ENCODE measurements around the gene AHNAK. TPM values are rescaled to one million over a fixed set of nuclear protein-coding genes. Genes with fewer than 3 reads are reported as not detected.

The AHNAK gene
- total and polyA plus RNA-seq, 3 donors from 2014 or later, result 95.8 to 148 (median 137) TPM

- Histone ChIP-seq H3K27me3 (no peaks in the 10 kb centered on the region), H3K27ac (peak overlapping the region in 1 of 2 donors; percentile 32), H3K36me3 (ENCODE audit: low read depth, missing control alignments) (no peaks in the 10 kb centered on the region), H3K4me1 (peaks cover 20% of the 10 kb centered on the region), H3K9me3 (no peaks in the 10 kb centered on the region), H3K4me3 (no peak overlapping the region)
- intact Hi-C loops (cut with DNase I; ENCODE audit: low total_unique reads), result no loop called here
- DNase-seq, result peak; percentile 31
- no peak for TF ChIP-seq CTCF (IDR thresholded peaks at IDR 0.05)
- TF ChIP-seq POLR2A (IDR thresholded peaks at IDR 0.05), result no peak
- 85 to 87% methylated on average over 15 of the region's 15 CpGs for WGBS, 2 donors
Observed at GRCh38 chr11:62461740-62462507, 84.7 kb downstream of the AHNAK start.

DNA sequence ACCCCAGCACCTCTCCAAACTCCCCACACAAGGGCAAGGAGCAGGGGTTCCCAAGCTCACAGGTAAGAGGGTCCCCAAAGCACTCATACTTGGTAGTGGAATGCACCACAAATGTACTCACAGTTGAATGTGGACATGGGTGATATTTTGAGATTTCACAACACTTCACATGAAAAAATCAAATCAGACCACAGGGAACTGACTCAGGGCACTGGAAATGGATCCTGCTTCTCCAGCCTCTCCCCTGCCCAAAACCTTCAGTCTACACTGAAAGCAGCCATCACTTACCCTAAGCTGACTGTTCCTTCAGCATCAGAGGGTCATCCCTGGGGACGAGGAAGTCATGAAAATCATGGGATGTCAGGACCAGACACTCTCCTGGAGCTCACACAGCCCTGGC, 87.5 kb downstream of the AHNAK start:
- Histone ChIP-seq H3K27me3 (no peaks in the 10 kb centered on the region), H3K36me3 (ENCODE audit: low read depth, missing control alignments) (no peaks in the 10 kb centered on the region), H3K4me1 (peaks cover 20% of the 10 kb centered on the region), H3K9me3 (no peaks in the 10 kb centered on the region), H3K4me3 (no peak overlapping the region), H3K27ac (peak overlapping the region in 1 of 2 donors; percentile 26)
- intact Hi-C loops (cut with DNase I; ENCODE audit: low total_unique reads), result no loop called here
- 84 to 100% methylated on average over 1 of the region's 1 CpG for WGBS, 2 donors
- DNase-seq, result no peak
- TF ChIP-seq POLR2A (IDR thresholded peaks at IDR 0.05) (no peak), CTCF (IDR thresholded peaks at IDR 0.05) (no peak)

- Histone ChIP-seq H3K27ac (peak overlapping the region in 1 of 2 donors; percentile 26), H3K9me3 (no peaks in the 10 kb centered on the region), H3K4me1 (peaks cover 20% of the 10 kb centered on the region), H3K27me3 (no peaks in the 10 kb centered on the region), H3K4me3 (no peak overlapping the region), H3K36me3 (ENCODE audit: low read depth, missing control alignments) (no peaks in the 10 kb centered on the region)
- WGBS, 2 donors, result 36 to 39% methylated on average over 4 of the region's 4 CpGs
- TF ChIP-seq POLR2A (IDR thresholded peaks at IDR 0.05) (no peak), CTCF (IDR thresholded peaks at IDR 0.05) (no peak)
- DNase-seq, result no peak
- intact Hi-C loops (cut with DNase I; ENCODE audit: low total_unique reads), result no loop called here
Observed at GRCh38 chr11:62458212-62459002, 88.2 kb downstream of the AHNAK start.

DNA sequence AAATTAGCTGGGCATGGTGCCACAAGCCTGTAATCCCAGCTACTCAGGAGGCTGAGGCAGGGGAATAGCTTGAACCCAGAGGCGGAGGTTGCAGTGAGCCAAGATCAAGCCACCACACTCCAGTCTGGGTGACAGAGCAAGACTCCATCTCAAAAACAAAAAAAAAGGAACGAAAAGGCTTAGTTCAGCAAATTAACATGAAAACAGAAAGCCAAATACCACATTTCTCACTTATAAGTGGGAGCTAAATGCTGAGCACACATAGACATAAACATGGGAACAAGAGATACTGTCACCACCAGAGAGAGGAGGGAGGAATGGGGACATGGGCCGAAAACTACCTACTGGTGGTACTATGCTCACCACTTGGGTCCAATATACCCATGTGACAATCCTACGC, 89.1 kb downstream of the AHNAK start:
- no peaks in the 10 kb centered on the region for H3K27me3 ChIP-seq
- WGBS, 2 donors, result 67 to 87% methylated on average over 4 of the region's 4 CpGs
- no peaks in the 10 kb centered on the region for H3K9me3 ChIP-seq
- peaks cover 15% of the 10 kb centered on the region for H3K4me1 ChIP-seq
- H3K27ac ChIP-seq, result peak overlapping the region in 1 of 2 donors; percentile 26
- intact Hi-C loops (cut with DNase I; ENCODE audit: low total_unique reads), result no loop called here
- no peak for DNase-seq
- no peak for TF ChIP-seq POLR2A (IDR thresholded peaks at IDR 0.05)
- no peak for TF ChIP-seq CTCF (IDR thresholded peaks at IDR 0.05)
- no peak overlapping the region for H3K4me3 ChIP-seq
- no peaks in the 10 kb centered on the region for H3K36me3 ChIP-seq (ENCODE audit: low read depth, missing control alignments)
